Right ventricle myocardium inferior (tissue), 1 donor: ENCODE data around the gene LMTK2. TPM values are rescaled to one million over a fixed set of nuclear protein-coding genes. Genes with fewer than 3 reads are reported as not detected.
A peak's percentile ranks its signal among the peaks of the same experiment; 100 is the strongest.

Source experiments
- ATAC-seq: fragments of 200-7000 bp; cut with Tn5 transposase; one replicate; pipeline ENCODE4 v1.9.1; 2020; ENCODE audit warnings: mild to moderate bottlenecking, moderate library complexity
- DNase-seq: peaks from one replicate; pipeline ENCODE4 v3.0.0; 2021; ENCODE audit errors: missing footprints
- intact Hi-C: fragments of 100-400 bp; cut with DNase I; formaldehyde crosslinking; loops from one replicate; pipeline ENCODE4 v1.11.0; 2022
- total RNA-seq: library from RNA; stranded (reverse); fragmentation: NEBNext Ultra II Directional; extraction: Animal tissue kit (Norgen Biotek cat#: 25700); gene quantifications from one replicate; pipeline ENCODE4 v1.2.1, GENCODE V29; 2021
- donor health status: DM: no; HTN: yes; CAD: no; lungs with severe emphysema.

Gene LMTK2
- total RNA-seq, 1 donor from 2014 or later, result 22.5 TPM

GRCh38 chr7:98133181-98133580, 26.5 kb downstream of the LMTK2 start:
- intact Hi-C loops, result no loop called here
- DNase-seq (no peak), ATAC-seq (no peak)

GRCh38 chr7:98133621-98134303, 27.1 kb downstream of the LMTK2 start:
- intact Hi-C loops, result no loop called here
- DNase-seq, result no peak
- ATAC-seq, result no peak

GRCh38 chr7:98134420-98135228, 28.0 kb downstream of the LMTK2 start:
- ATAC-seq (no peak), DNase-seq (no peak)
- intact Hi-C loops, result no loop called here

GRCh38 chr7:98135984-98136383, 29.3 kb downstream of the LMTK2 start:
- no peak for DNase-seq
- intact Hi-C loops, result no loop called here
- no peak for ATAC-seq

- DNase-seq, result no peak
- intact Hi-C loops, result no loop called here
- no peak for ATAC-seq
Observed at GRCh38 chr7:98136423-98136822, 29.8 kb downstream of the LMTK2 start.

GRCh38 chr7:98137134-98137825, 30.6 kb downstream of the LMTK2 start:
- no peak for ATAC-seq
- intact Hi-C loops, result no loop called here

GRCh38 chr7:98137826-98138151, 31.1 kb downstream of the LMTK2 start:
- intact Hi-C loops, result no loop called here
- peak; percentile 57 for ATAC-seq
- DNase-seq, result no peak

More at GRCh38 chr7:98137134-98137825, 30.6 kb downstream of the LMTK2 start:
- DNase-seq, result no peak

GRCh38 chr7:98138672-98139071, 32.0 kb downstream of the LMTK2 start:
- ATAC-seq (no peak), DNase-seq (no peak)
- intact Hi-C loops, result no loop called here

- no peak for DNase-seq
- ATAC-seq, result no peak
- intact Hi-C loops, result no loop called here
Observed at GRCh38 chr7:98142658-98143057, 36.0 kb downstream of the LMTK2 start.

GRCh38 chr7:98148607-98149006, 41.9 kb downstream of the LMTK2 start:
- ATAC-seq (no peak), DNase-seq (no peak)
- intact Hi-C loops, result no loop called here

GRCh38 chr7:98149116-98149692, 42.5 kb downstream of the LMTK2 start:
- ATAC-seq (no peak), DNase-seq (no peak)
- intact Hi-C loops, result no loop called here

GRCh38 chr7:98151884-98152283, 45.2 kb downstream of the LMTK2 start:
- no peak for DNase-seq
- intact Hi-C loops, result no loop called here
- no peak for ATAC-seq

- intact Hi-C loops, result no loop called here
- ATAC-seq (no peak), DNase-seq (no peak)
Observed at GRCh38 chr7:98156700-98157099, 50.0 kb downstream of the LMTK2 start.

GRCh38 chr7:98157761-98158160, 51.1 kb downstream of the LMTK2 start:
- DNase-seq (no peak), ATAC-seq (no peak)
- intact Hi-C loops, result no loop called here

GRCh38 chr7:98162758-98163157, 56.1 kb downstream of the LMTK2 start:
- intact Hi-C loops, result no loop called here
- ATAC-seq (no peak), DNase-seq (no peak)

- DNase-seq (no peak), ATAC-seq (no peak)
- intact Hi-C loops, result no loop called here
Observed at GRCh38 chr7:98163269-98163668, 56.6 kb downstream of the LMTK2 start.

GRCh38 chr7:98163704-98164494, 57.2 kb downstream of the LMTK2 start:
- ATAC-seq (no peak), DNase-seq (no peak)
- intact Hi-C loops, result no loop called here

GRCh38 chr7:98165827-98166667, 59.4 kb downstream of the LMTK2 start:
- intact Hi-C loops, result no loop called here
- peak; percentile 61 for DNase-seq
- ATAC-seq, result peak; percentile 54
